Measurements from ENCODE around the gene SMIM12. TPM values are rescaled to one million over a fixed set of nuclear protein-coding genes. Genes with fewer than 3 reads are reported as not detected.

SMIM12 gene
- total RNA-seq, 5 donors from 2014 or later (not counting 1 experiment from before 2014, with no cell fraction given): 29.8 to 46.7 (median 37.1) TPM

GRCh38 chr1:34896612-34897011 lies 37.1 kb upstream of the SMIM12 start:
- peaks cover 0 to 9% (median 7%) of the 10 kb centered on the region in 3 donors for H3K9me3 Mint-ChIP-seq
- POLR2A ChIA-PET: no interaction called here
- no peak overlapping the region for H3K27ac Mint-ChIP-seq
- Histone ChIP-seq H3K27me3 (replicated peaks in 1 of 2; ENCODE audit: control insufficient read depth in 2 of 2, extremely low read depth in 1 of 2, insufficient read depth in 2 of 2, low read length in 1 of 2) (peaks cover 2 to 18% of the 10 kb centered on the region in 2 experiments), H3K4me3 (ENCODE audit: control insufficient read depth in 1 of 2, extremely low read depth in 1 of 2, low read length in 1 of 2) (no peak overlapping the region), H3K4me1 (ENCODE audit: control insufficient read depth in 1 of 2, extremely low read depth in 1 of 2, insufficient read depth in 2 of 2, low read length in 2 of 2) (no peaks in the 10 kb centered on the region), H3K36me3 (ENCODE audit: control insufficient read depth in 2 of 2, extremely low read depth in 1 of 2, insufficient read depth in 1 of 2, low read length in 1 of 2) (no peaks in the 10 kb centered on the region), H3K9me3 (peaks cover 2% of the 10 kb centered on the region), H3K27ac (ENCODE audit: low read length) (no peak overlapping the region)
- WGBS (ENCODE audit: insufficient coverage): no CpG with 5 or more reads among the region's 1 CpG
- peaks cover 16 to 17% of the 10 kb centered on the region in 2 donors for H3K27me3 Mint-ChIP-seq
- DNase-seq: peak in 1 of 35 experiments; percentile 15
- H3K36me3 Mint-ChIP-seq: no peaks in the 10 kb centered on the region
- no peak for ATAC-seq (replicated peaks in 1 of 4)
- H3K4me3 Mint-ChIP-seq: no peak overlapping the region
- CTCF ChIA-PET: interaction anchor here in 1 of 2 donors (0.6 kb wide), 1 partner anchor 167 kb away, joined by 3 read pairs; no protein-coding TSS in a partner anchor
- H3K4me1 Mint-ChIP-seq: peaks cover 0 to 4% (median 0%) of the 10 kb centered on the region in 3 donors

GRCh38 chr1:34889705-34890104 lies 30.2 kb upstream of the SMIM12 start:
- H3K4me3 ChIP-seq (ENCODE audit: control insufficient read depth in 1 of 2, extremely low read depth in 1 of 2, low read length in 1 of 2): no peak overlapping the region
- H3K9me3 ChIP-seq: peaks cover 2% of the 10 kb centered on the region
- peaks cover 4 to 28% of the 10 kb centered on the region in 2 experiments for H3K27me3 ChIP-seq (replicated peaks in 1 of 2; ENCODE audit: control insufficient read depth in 2 of 2, extremely low read depth in 1 of 2, insufficient read depth in 2 of 2, low read length in 1 of 2)
- H3K27ac ChIP-seq (ENCODE audit: low read length): no peak overlapping the region
- DNase-seq (no peak), ATAC-seq (replicated peaks in 1 of 4) (no peak)
- ChIA-PET CTCF (no interaction called here), POLR2A (no interaction called here)
- Mint-ChIP-seq H3K36me3 (no peaks in the 10 kb centered on the region), H3K27me3 (peaks cover 28 to 37% of the 10 kb centered on the region in 2 donors), H3K4me1 (peaks cover 4 to 6% (median 4%) of the 10 kb centered on the region in 3 donors), H3K4me3 (no peak overlapping the region), H3K27ac (no peak overlapping the region), H3K9me3 (peaks cover 0 to 10% (median 9%) of the 10 kb centered on the region in 3 donors)
- peaks cover 0 to 14% of the 10 kb centered on the region in 2 experiments for H3K4me1 ChIP-seq (ENCODE audit: control insufficient read depth in 1 of 2, extremely low read depth in 1 of 2, insufficient read depth in 2 of 2, low read length in 2 of 2)
- H3K36me3 ChIP-seq (ENCODE audit: control insufficient read depth in 2 of 2, extremely low read depth in 1 of 2, insufficient read depth in 1 of 2, low read length in 1 of 2): no peaks in the 10 kb centered on the region
- WGBS (ENCODE audit: insufficient coverage): 83% methylated on average over 2 of the region's 4 CpGs

GRCh38 chr1:34887593-34887992 lies 28.0 kb upstream of the SMIM12 start:
- Histone ChIP-seq H3K4me1 (ENCODE audit: control insufficient read depth in 1 of 2, extremely low read depth in 1 of 2, insufficient read depth in 2 of 2, low read length in 2 of 2) (peaks cover 0 to 15% of the 10 kb centered on the region in 2 experiments), H3K27ac (ENCODE audit: low read length) (no peak overlapping the region), H3K27me3 (replicated peaks in 1 of 2; ENCODE audit: control insufficient read depth in 2 of 2, extremely low read depth in 1 of 2, insufficient read depth in 2 of 2, low read length in 1 of 2) (peaks cover 4 to 40% of the 10 kb centered on the region in 2 experiments), H3K4me3 (ENCODE audit: control insufficient read depth in 1 of 2, extremely low read depth in 1 of 2, low read length in 1 of 2) (no peak overlapping the region), H3K9me3 (peaks cover 2% of the 10 kb centered on the region), H3K36me3 (ENCODE audit: control insufficient read depth in 2 of 2, extremely low read depth in 1 of 2, insufficient read depth in 1 of 2, low read length in 1 of 2) (no peaks in the 10 kb centered on the region)
- ATAC-seq (replicated peaks in 1 of 4) (no peak), DNase-seq (no peak)
- ChIA-PET CTCF (interaction anchor here in 1 of 2 donors (0.6 kb wide), 1 partner anchor 19 kb away, joined by 4 read pairs; no protein-coding TSS in a partner anchor), POLR2A (no interaction called here)
- Mint-ChIP-seq H3K36me3 (no peaks in the 10 kb centered on the region), H3K4me1 (peaks cover 4 to 8% (median 4%) of the 10 kb centered on the region in 3 donors), H3K4me3 (no peak overlapping the region), H3K9me3 (peaks cover 0 to 9% (median 6%) of the 10 kb centered on the region in 3 donors), H3K27me3 (peaks cover 41 to 55% of the 10 kb centered on the region in 2 donors), H3K27ac (no peak overlapping the region)
- WGBS (ENCODE audit: insufficient coverage): no CpG with 5 or more reads among the region's 4 CpGs

- CTCF ChIA-PET: interaction anchor here in 1 of 2 donors (0.6 to 0.7 kb wide), 2 partner anchors 56 to 173 kb away, joined by 3 to 4 read pairs; no protein-coding TSS in a partner anchor
- peak; percentile 56 to 84 (median 70) for ATAC-seq (replicated peaks in 1 of 4)
- 3% methylated on average over 68 of the region's 80 CpGs for WGBS (ENCODE audit: insufficient coverage)
These were observed 26.1 kb upstream of the SMIM12 start for GRCh38 chr1:34885405-34886247.

GRCh38 chr1:34884961-34885360 lies 25.4 kb upstream of the SMIM12 start:
- peak overlapping the region in 1 of 2 donors; percentile 31 for H3K27ac Mint-ChIP-seq
- H3K27me3 Mint-ChIP-seq: peaks cover 43 to 60% of the 10 kb centered on the region in 2 donors
- POLR2A ChIA-PET: no interaction called here

More at GRCh38 chr1:34885405-34886247, 26.1 kb upstream of the SMIM12 start:
- Mint-ChIP-seq H3K4me3 (peak overlapping the region; percentile 51 to 77 (median 55)), H3K27me3 (peaks cover 43 to 56% of the 10 kb centered on the region in 2 donors), H3K9me3 (no peaks in the 10 kb centered on the region), H3K36me3 (no peaks in the 10 kb centered on the region), H3K27ac (no peak overlapping the region), H3K4me1 (peaks cover 4 to 8% (median 4%) of the 10 kb centered on the region in 3 donors)
- Histone ChIP-seq H3K4me3 (ENCODE audit: control insufficient read depth in 1 of 2, extremely low read depth in 1 of 2, low read length in 1 of 2) (peak overlapping the region; percentile 41 to 52), H3K27me3 (replicated peaks in 1 of 2; ENCODE audit: control insufficient read depth in 2 of 2, extremely low read depth in 1 of 2, insufficient read depth in 2 of 2, low read length in 1 of 2) (peaks cover 9 to 40% of the 10 kb centered on the region in 2 experiments), H3K27ac (ENCODE audit: low read length) (no peak overlapping the region), H3K4me1 (ENCODE audit: control insufficient read depth in 1 of 2, extremely low read depth in 1 of 2, insufficient read depth in 2 of 2, low read length in 2 of 2) (peaks cover 0 to 15% of the 10 kb centered on the region in 2 experiments), H3K9me3 (peaks cover 2% of the 10 kb centered on the region), H3K36me3 (ENCODE audit: control insufficient read depth in 2 of 2, extremely low read depth in 1 of 2, insufficient read depth in 1 of 2, low read length in 1 of 2) (no peaks in the 10 kb centered on the region)
- DNase-seq: peak in 10 of 35 experiments; percentile 11 to 39 (median 30)
- POLR2A ChIA-PET: no interaction called here

GRCh38 chr1:34884536-34884935 lies 25.0 kb upstream of the SMIM12 start:
- H3K27ac Mint-ChIP-seq: peak overlapping the region in 1 of 2 donors; percentile 31
- POLR2A ChIA-PET: no interaction called here
- Histone ChIP-seq H3K36me3 (ENCODE audit: control insufficient read depth in 2 of 2, extremely low read depth in 1 of 2, insufficient read depth in 1 of 2, low read length in 1 of 2) (no peaks in the 10 kb centered on the region), H3K4me3 (ENCODE audit: control insufficient read depth in 1 of 2, extremely low read depth in 1 of 2, low read length in 1 of 2) (no peak overlapping the region), H3K9me3 (peaks cover 2% of the 10 kb centered on the region), H3K4me1 (ENCODE audit: control insufficient read depth in 1 of 2, extremely low read depth in 1 of 2, insufficient read depth in 2 of 2, low read length in 2 of 2) (peaks cover 0 to 15% of the 10 kb centered on the region in 2 experiments), H3K27me3 (replicated peaks in 1 of 2; ENCODE audit: control insufficient read depth in 2 of 2, extremely low read depth in 1 of 2, insufficient read depth in 2 of 2, low read length in 1 of 2) (peaks cover 7 to 37% of the 10 kb centered on the region in 2 experiments), H3K27ac (ENCODE audit: low read length) (no peak overlapping the region)
- peak overlapping the region; percentile 62 to 77 (median 68) for H3K4me3 Mint-ChIP-seq
- no peaks in the 10 kb centered on the region for H3K36me3 Mint-ChIP-seq
- H3K9me3 Mint-ChIP-seq: no peaks in the 10 kb centered on the region
- ATAC-seq (replicated peaks in 1 of 4): no peak
- peaks cover 4 to 8% (median 4%) of the 10 kb centered on the region in 3 donors for H3K4me1 Mint-ChIP-seq
- DNase-seq: no peak
- WGBS (ENCODE audit: insufficient coverage): no CpG with 5 or more reads among the region's 3 CpGs
- peaks cover 41 to 60% of the 10 kb centered on the region in 2 donors for H3K27me3 Mint-ChIP-seq
- CTCF ChIA-PET: no interaction called here

More at GRCh38 chr1:34884961-34885360, 25.4 kb upstream of the SMIM12 start:
- H3K36me3 ChIP-seq (ENCODE audit: control insufficient read depth in 2 of 2, extremely low read depth in 1 of 2, insufficient read depth in 1 of 2, low read length in 1 of 2): no peaks in the 10 kb centered on the region
- H3K27ac ChIP-seq (ENCODE audit: low read length): no peak overlapping the region
- Mint-ChIP-seq H3K4me3 (peak overlapping the region; percentile 62 to 77 (median 68)), H3K9me3 (no peaks in the 10 kb centered on the region), H3K4me1 (peaks cover 4 to 8% (median 4%) of the 10 kb centered on the region in 3 donors), H3K36me3 (no peaks in the 10 kb centered on the region)
- no peak for ATAC-seq (replicated peaks in 1 of 4)
- DNase-seq: peak in 1 of 35 experiments; percentile 11
- peaks cover 7 to 40% of the 10 kb centered on the region in 2 experiments for H3K27me3 ChIP-seq (replicated peaks in 1 of 2; ENCODE audit: control insufficient read depth in 2 of 2, extremely low read depth in 1 of 2, insufficient read depth in 2 of 2, low read length in 1 of 2)
- WGBS (ENCODE audit: insufficient coverage): 38% methylated on average over 17 of the region's 19 CpGs
- peaks cover 0 to 15% of the 10 kb centered on the region in 2 experiments for H3K4me1 ChIP-seq (ENCODE audit: control insufficient read depth in 1 of 2, extremely low read depth in 1 of 2, insufficient read depth in 2 of 2, low read length in 2 of 2)
- peak overlapping the region; percentile 21 to 39 for H3K4me3 ChIP-seq (ENCODE audit: control insufficient read depth in 1 of 2, extremely low read depth in 1 of 2, low read length in 1 of 2)
- H3K9me3 ChIP-seq: peaks cover 2% of the 10 kb centered on the region
- CTCF ChIA-PET: interaction anchor here in 1 of 2 donors (0.6 kb wide), 1 partner anchor 55 kb away, joined by 4 read pairs; no protein-coding TSS in a partner anchor
